Stimulated activated naive B cell treated with anti-CD40 and anti-IgM and Interleukin-4, amounts not matched to agents 10 μg/mL and 1 μg/mL and 100 μg/mL, for 72 hours (primary cell): ENCODE results near the gene DENND2A.
A peak's percentile ranks its signal among the peaks of the same experiment; 100 is the strongest.
"Not testable (repeated sequence)": the region's sequence is repeated elsewhere in the genome, so short reads cannot be mapped to it uniquely, and the experiment has no call there.

Source experiments
- ATAC-seq, 2 donors: fragments of 150-1000 bp; cut with Tn5 transposase; replicated peaks; 2 replicates each; pipeline ENCODE4 v1.10.0; 2021; ENCODE audit warnings: moderate library complexity in 1 of 2
- DNase-seq: peaks from one replicate; pipeline ENCODE4 v3.0.0; 2021
- H3K27ac Mint-ChIP-seq: one replicate; pipeline ENCODE4 v1.8.0; 2022; ENCODE audit warnings: mild to moderate bottlenecking, mixed read lengths
- H3K27me3 Mint-ChIP-seq, 2 donors: one replicate each; pipeline ENCODE4 v1.8.0; 2022; ENCODE audit warnings: mixed read lengths in 2 of 2
- H3K36me3 Mint-ChIP-seq, 2 donors: one replicate each; pipeline ENCODE4 v1.8.0; 2022; ENCODE audit warnings: mixed read lengths in 2 of 2, mild to moderate bottlenecking in 1 of 2
- H3K4me1 Mint-ChIP-seq, 2 donors: one replicate each; pipeline ENCODE4 v1.8.0; 2022; ENCODE audit warnings: mixed read lengths in 2 of 2, mild to moderate bottlenecking in 1 of 2
- H3K4me3 Mint-ChIP-seq, 2 donors: one replicate each; pipeline ENCODE4 v1.8.0; 2022; ENCODE audit warnings: mild to moderate bottlenecking in 2 of 2, mixed read lengths in 2 of 2, moderate library complexity in 1 of 2
- H3K9me3 Mint-ChIP-seq, 2 donors: one replicate each; pipeline ENCODE4 v1.8.0; 2022; ENCODE audit warnings: mixed read lengths in 2 of 2, mild to moderate bottlenecking in 1 of 2

The DENND2A gene

GRCh38 chr7:140669352-140669751 lies 28.7 kb upstream of the DENND2A start:
- Mint-ChIP-seq H3K4me1 (peaks cover 10 to 22% of the 10 kb centered on the region in 2 donors), H3K27me3 (peaks cover 0 to 4% of the 10 kb centered on the region in 2 donors), H3K4me3 (no peak overlapping the region), H3K9me3 (no peaks in the 10 kb centered on the region), H3K36me3 (no peaks in the 10 kb centered on the region), H3K27ac (no peak overlapping the region)
- DNase-seq (no peak), ATAC-seq (no peak)

GRCh38 chr7:140668641-140669040 lies 28.0 kb upstream of the DENND2A start:
- ATAC-seq = no peak
- Mint-ChIP-seq H3K27ac (no peak overlapping the region), H3K4me3 (no peak overlapping the region), H3K4me1 (peaks cover 6 to 15% of the 10 kb centered on the region in 2 donors), H3K9me3 (no peaks in the 10 kb centered on the region), H3K27me3 (peaks cover 0 to 4% of the 10 kb centered on the region in 2 donors), H3K36me3 (no peaks in the 10 kb centered on the region)
- no peak for DNase-seq

- DNase-seq (no peak), ATAC-seq (no peak)
- Mint-ChIP-seq H3K4me1 (peaks cover 4 to 10% of the 10 kb centered on the region in 2 donors), H3K27me3 (peaks cover 0 to 4% of the 10 kb centered on the region in 2 donors), H3K36me3 (no peaks in the 10 kb centered on the region), H3K9me3 (no peaks in the 10 kb centered on the region), H3K27ac (no peak overlapping the region), H3K4me3 (no peak overlapping the region)
These were observed 26.9 kb upstream of the DENND2A start for GRCh38 chr7:140667476-140667875.

GRCh38 chr7:140662938-140663337 lies 22.3 kb upstream of the DENND2A start:
- H3K27ac Mint-ChIP-seq, DNase-seq, H3K36me3 Mint-ChIP-seq, H3K27me3 Mint-ChIP-seq, H3K4me1 Mint-ChIP-seq, ATAC-seq, H3K4me3 Mint-ChIP-seq, H3K9me3 Mint-ChIP-seq: not testable (repeated sequence)

GRCh38 chr7:140661124-140661523 lies 20.5 kb upstream of the DENND2A start:
- Mint-ChIP-seq H3K27ac (no peak overlapping the region), H3K4me1 (peaks cover 11 to 12% of the 10 kb centered on the region in 2 donors), H3K9me3 (no peaks in the 10 kb centered on the region), H3K4me3 (no peak overlapping the region), H3K36me3 (no peaks in the 10 kb centered on the region), H3K27me3 (peaks cover 0 to 8% of the 10 kb centered on the region in 2 donors)
- ATAC-seq (no peak), DNase-seq (no peak)

- ATAC-seq = no peak
- peaks cover 17 to 18% of the 10 kb centered on the region in 2 donors for H3K4me1 Mint-ChIP-seq
- no peaks in the 10 kb centered on the region for H3K36me3 Mint-ChIP-seq
- peaks cover 0 to 4% of the 10 kb centered on the region in 2 donors for H3K27me3 Mint-ChIP-seq
- no peak overlapping the region for H3K27ac Mint-ChIP-seq
- no peaks in the 10 kb centered on the region for H3K9me3 Mint-ChIP-seq
- H3K4me3 Mint-ChIP-seq = no peak overlapping the region
- no peak for DNase-seq
These were observed 19.2 kb upstream of the DENND2A start for GRCh38 chr7:140659856-140660255.

GRCh38 chr7:140657891-140658290 lies 17.3 kb upstream of the DENND2A start:
- Mint-ChIP-seq H3K36me3 (no peaks in the 10 kb centered on the region), H3K9me3 (no peaks in the 10 kb centered on the region), H3K27me3 (peaks cover 4 to 6% of the 10 kb centered on the region in 2 donors), H3K27ac (no peak overlapping the region), H3K4me3 (no peak overlapping the region), H3K4me1 (peaks cover 25 to 27% of the 10 kb centered on the region in 2 donors)
- ATAC-seq (no peak), DNase-seq (no peak)

- H3K4me1 Mint-ChIP-seq = peaks cover 25 to 27% of the 10 kb centered on the region in 2 donors
- no peaks in the 10 kb centered on the region for H3K9me3 Mint-ChIP-seq
- peaks cover 4 to 6% of the 10 kb centered on the region in 2 donors for H3K27me3 Mint-ChIP-seq
- ATAC-seq (peak; percentile 95 to 97), DNase-seq (peak; percentile 53)
- H3K36me3 Mint-ChIP-seq = no peaks in the 10 kb centered on the region
- H3K27ac Mint-ChIP-seq = peak overlapping the region; percentile 94
- H3K4me3 Mint-ChIP-seq = peak overlapping the region; percentile 81 to 84
These were observed 16.2 kb upstream of the DENND2A start for GRCh38 chr7:140656548-140657515.

GRCh38 chr7:140655511-140656408 lies 15.1 kb upstream of the DENND2A start:
- no peaks in the 10 kb centered on the region for H3K36me3 Mint-ChIP-seq
- no peak for ATAC-seq
- H3K27ac Mint-ChIP-seq = peak overlapping the region; percentile 94
- H3K9me3 Mint-ChIP-seq = no peaks in the 10 kb centered on the region
- H3K4me1 Mint-ChIP-seq = peaks cover 25 to 27% of the 10 kb centered on the region in 2 donors
- DNase-seq = no peak
- H3K4me3 Mint-ChIP-seq = peak overlapping the region; percentile 81 to 84
- H3K27me3 Mint-ChIP-seq = peaks cover 4 to 6% of the 10 kb centered on the region in 2 donors

GRCh38 chr7:140654661-140655060 lies 14.0 kb upstream of the DENND2A start:
- Mint-ChIP-seq H3K27ac (no peak overlapping the region), H3K27me3 (peaks cover 6 to 8% of the 10 kb centered on the region in 2 donors), H3K9me3 (no peaks in the 10 kb centered on the region), H3K36me3 (no peaks in the 10 kb centered on the region), H3K4me1 (peaks cover 25 to 27% of the 10 kb centered on the region in 2 donors), H3K4me3 (no peak overlapping the region)
- DNase-seq = no peak
- ATAC-seq = no peak

- Mint-ChIP-seq H3K27ac (no peak overlapping the region), H3K9me3 (no peaks in the 10 kb centered on the region)
These were observed 13.4 kb upstream of the DENND2A start for GRCh38 chr7:140654109-140654387.

GRCh38 chr7:140653319-140654108 lies 12.9 kb upstream of the DENND2A start:
- Mint-ChIP-seq H3K36me3 (no peaks in the 10 kb centered on the region), H3K4me1 (peaks cover 25 to 27% of the 10 kb centered on the region in 2 donors), H3K9me3 (no peaks in the 10 kb centered on the region), H3K4me3 (peak overlapping the region in 1 of 2 donors; percentile 22), H3K27ac (peak overlapping the region; percentile 16), H3K27me3 (peaks cover 6 to 8% of the 10 kb centered on the region in 2 donors)
- no peak for DNase-seq
- ATAC-seq = peak in 1 of 2 donors; percentile 28

More at GRCh38 chr7:140654109-140654387, 13.4 kb upstream of the DENND2A start:
- Mint-ChIP-seq H3K36me3 (no peaks in the 10 kb centered on the region), H3K27me3 (peaks cover 6 to 8% of the 10 kb centered on the region in 2 donors), H3K4me1 (peaks cover 25 to 27% of the 10 kb centered on the region in 2 donors), H3K4me3 (no peak overlapping the region)
- DNase-seq (no peak), ATAC-seq (no peak)

GRCh38 chr7:140650367-140650766 lies 9.8 kb upstream of the DENND2A start:
- Mint-ChIP-seq H3K4me3 (no peak overlapping the region), H3K27ac (no peak overlapping the region), H3K4me1 (peaks cover 15 to 18% of the 10 kb centered on the region in 2 donors), H3K27me3 (peaks cover 4 to 6% of the 10 kb centered on the region in 2 donors), H3K9me3 (no peaks in the 10 kb centered on the region), H3K36me3 (no peaks in the 10 kb centered on the region)
- ATAC-seq (no peak), DNase-seq (no peak)
